HG03196 (cell line): Measurements from ENCODE around the gene MYO15B.
A peak's percentile ranks its signal among the peaks of the same experiment; 100 is the strongest.
"Not testable (repeated sequence)": the region's sequence is repeated elsewhere in the genome, so short reads cannot be mapped to it uniquely, and the experiment has no call there.

Experiments
- ATAC-seq: cut with Tn5 transposase; IDR thresholded peaks from one replicate; pipeline ENCODE4 v1.9.1; 2021; ENCODE audit not compliant: unreplicated experiment

The MYO15B gene

DNA sequence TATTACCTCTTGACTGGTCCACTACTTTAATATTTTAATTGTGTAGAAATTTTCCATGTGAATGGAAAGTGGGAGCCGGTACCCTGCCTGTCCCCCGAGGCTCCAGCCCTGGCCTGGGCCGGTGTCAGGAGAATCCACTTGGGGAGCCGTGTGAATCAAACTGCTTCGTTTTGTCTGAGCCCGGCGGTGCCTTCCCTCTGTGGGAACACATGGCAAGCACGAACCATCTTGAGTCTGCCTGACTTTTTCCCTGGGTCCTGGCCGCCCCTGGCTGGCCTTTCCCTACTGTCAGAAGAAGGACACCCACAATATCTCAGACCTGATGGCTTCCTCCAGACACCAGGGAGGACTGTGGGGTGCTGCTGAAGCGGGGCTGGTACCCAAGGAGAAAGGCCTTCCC is 12.4 kb upstream of the MYO15B start:
- ATAC-seq = no peak

DNA sequence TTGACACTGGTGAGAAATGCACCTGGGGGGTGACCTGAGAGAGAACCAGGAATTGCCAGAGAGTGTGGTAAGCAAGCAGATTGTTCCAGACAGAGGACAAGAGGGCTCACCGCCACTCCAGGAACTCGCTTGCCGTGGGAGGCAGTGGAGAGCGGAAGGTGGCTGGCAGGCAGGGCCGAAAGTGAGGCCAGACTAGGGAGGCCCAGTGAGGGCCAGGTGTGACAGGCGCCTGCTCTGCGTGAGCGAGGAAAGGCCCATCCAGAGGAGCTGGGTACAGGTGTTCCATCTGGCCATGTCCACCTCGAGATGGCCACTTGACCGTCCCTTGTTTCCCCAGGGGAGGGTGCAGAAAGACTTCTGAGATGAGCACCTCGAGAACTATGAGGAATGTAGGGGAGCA is 11.9 kb upstream of the MYO15B start:
- ATAC-seq = no peak

DNA sequence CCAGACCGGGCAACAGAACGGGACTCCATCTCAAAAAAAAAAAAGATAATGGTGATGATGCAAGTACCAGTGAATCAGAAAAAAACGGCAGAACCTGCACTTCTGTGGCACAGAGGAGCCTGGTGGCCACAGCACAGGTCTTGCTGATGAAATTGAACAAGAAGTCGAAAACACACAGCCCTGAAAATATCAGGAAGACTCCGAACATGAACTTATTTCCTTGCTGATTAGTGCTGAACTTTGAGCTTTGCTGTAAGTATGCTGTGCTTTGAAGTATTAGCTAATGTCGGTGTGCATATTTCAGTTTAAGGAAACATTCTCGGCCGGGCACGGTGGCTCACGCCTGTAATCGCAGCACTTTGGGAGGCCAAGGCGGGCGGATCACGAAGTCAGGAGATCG is 10.9 kb upstream of the MYO15B start:
- no peak for ATAC-seq

DNA sequence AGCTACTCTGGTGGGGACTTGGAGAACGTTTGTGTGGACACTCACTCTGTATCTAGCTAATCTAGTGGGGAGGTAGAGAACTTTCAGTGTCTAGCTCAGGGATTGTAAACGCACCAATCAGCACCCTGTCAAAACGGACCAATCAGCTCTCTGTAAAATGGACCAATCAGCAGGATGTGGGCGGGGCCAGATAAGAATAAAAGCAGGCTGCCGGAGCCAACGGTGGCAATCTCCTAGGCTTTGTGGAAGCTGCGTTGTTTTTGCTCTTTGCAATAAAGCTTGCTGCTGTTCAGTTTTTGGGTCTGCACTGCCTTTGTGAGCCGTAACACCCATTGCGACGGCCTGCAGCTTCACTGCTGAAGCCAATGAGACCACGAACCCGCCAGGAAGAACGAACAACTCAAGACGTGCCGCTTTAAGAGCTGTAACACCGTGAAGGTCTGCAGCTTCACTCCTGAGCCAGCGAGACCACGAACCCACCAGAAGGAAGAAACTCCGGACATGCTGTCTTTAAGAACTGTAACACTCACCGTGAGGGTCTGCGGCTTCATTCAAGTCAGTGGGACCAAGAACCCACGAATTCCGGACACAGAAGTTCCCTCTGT is 6.4 kb upstream of the MYO15B start:
- not testable (repeated sequence) for ATAC-seq

DNA sequence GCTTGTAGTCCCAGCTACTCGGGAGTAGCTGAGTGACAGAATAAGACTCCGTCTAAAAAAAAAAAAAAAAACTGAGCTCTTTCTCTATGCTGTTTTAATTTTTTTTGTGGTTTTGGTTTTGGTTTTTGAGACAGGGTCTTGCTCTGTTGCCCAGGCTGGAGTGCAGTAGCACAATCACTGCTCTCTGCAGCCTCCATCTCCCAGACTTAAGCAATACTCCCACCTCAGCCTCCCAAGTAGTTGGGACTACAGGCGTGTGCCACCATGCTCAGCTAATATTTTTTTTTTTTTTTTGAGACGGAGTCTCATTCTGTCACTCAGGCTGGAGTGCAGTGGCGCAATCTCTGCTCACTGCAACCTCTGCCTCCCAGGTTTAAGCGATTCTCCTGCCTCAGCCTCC is 4.4 kb upstream of the MYO15B start:
- not testable (repeated sequence) for ATAC-seq

DNA sequence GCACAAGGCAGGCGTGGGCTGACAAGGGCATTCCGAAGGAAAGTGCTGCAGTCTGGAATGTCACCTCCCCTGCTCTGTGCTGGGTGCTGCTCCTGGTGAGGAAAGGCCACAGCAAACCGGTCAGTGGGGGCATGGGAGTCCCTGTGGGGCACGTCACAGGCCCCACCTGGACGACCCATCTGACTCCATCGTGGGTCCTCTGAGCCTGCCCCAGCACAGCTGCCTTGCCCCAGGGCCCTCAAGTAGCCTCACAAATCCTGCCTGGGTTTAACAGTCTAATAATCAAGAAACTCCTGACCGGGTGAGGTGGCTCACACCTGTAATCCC is 2.8 kb upstream of the MYO15B start:
- ATAC-seq = no peak

DNA sequence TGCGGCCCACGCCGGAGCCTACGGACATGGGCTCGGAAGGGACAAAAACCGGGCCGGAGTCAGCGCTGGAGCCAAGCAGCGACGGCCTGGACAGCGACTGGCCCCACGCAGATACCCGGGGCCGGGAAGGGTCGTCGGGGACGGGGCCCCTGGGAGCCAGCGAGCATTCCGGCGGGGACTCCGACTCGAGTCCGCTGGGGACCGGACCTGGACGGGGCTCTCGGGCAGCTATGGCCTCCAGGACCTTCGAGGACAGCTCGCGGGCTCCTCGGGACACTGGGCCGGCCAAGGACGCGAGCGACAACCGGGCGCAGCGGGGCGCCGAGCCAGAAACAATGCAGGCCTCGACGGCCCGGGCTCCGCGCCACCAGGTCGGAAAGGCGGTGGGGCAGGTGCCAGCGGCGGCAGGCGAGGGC is 1.0 kb downstream of the MYO15B start:
- ATAC-seq = peak; percentile 1

DNA sequence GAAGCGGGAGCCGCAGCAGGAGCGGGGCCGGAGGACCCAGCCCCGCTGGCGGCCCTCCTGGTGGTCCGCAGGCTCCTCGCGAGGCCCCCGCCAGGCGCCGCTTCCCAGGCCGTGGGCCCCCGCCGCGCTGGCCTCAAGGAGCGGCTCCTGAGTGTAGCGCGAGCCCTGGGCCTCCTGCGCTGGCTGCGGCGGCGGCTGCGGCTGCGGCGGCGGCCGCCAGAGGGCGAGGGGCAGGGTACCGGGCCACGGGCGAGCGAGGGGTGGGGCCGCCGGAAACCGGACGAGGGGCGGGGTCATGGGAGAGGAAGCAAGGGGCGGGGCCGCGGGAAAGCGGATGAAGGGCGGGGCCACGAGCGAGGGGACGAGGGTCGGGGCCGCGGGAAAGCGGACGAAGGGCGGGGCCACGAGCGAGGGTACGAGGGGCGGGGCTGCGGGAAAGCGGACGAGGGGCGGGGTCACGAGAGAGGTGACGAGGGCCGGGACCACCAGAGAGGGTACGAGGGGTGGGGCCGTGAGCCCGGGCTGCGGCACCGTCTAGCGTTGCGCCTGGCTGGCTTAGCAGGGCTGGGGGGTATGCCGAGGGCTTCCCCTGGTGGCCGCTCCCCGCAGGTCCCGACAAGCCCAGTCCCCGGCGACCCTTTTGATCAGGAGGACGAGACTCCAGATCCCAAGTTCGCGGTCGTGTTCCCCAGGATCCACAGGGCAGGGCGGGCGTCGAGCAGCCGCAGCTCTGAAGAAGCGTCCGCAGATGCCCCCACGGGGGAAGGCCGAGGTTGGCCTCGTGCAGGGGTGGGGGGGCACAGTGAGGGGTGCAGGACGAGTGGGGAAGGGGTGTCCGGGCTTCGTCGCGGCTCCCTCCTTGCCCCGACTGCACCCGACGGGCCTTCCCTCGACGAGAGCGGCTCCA is 1.7 kb downstream of the MYO15B start:
- peak; percentile 74 for ATAC-seq

DNA sequence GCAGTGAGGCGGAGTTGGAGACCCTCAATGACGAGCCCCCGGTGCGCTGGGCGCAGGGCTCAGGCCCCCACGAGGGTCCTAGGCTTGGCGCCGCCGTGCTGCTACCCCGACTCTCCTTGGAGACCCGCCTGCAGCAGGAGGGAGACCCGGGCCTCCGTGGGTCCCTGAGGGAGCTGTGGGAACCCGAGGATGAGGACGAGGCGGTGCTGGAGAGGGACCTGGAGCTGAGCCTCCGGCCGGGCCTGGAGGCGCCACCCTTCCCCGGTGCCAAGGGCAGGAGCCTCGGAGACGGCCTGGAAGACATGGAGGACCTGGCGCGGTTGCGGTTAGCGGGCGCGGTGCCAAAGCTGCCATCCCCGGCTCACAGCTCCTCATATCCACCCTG is 2.3 kb downstream of the MYO15B start:
- ATAC-seq = no peak

DNA sequence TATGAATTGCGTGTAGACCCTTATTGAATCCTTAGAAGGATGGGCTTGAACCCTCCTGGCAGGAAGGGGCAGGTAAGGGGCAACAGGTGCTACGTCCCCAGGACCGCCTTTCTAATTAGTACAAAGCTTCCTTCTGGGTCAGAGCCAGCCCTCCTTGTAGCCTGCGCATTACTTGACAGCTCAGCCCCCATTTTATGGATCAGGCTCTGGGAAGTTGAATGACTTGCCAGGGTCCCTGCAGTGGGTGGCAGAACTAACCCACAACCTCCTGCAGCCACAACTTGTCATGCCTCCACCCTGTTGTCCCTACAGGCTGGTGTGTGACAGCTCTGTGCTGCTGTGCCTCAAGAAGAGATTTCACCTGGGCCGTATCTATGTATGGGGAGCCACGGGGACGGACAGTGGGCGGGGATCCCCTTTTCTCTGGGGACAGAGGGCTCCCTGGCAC is 2.7 kb downstream of the MYO15B start:
- ATAC-seq = no peak

DNA sequence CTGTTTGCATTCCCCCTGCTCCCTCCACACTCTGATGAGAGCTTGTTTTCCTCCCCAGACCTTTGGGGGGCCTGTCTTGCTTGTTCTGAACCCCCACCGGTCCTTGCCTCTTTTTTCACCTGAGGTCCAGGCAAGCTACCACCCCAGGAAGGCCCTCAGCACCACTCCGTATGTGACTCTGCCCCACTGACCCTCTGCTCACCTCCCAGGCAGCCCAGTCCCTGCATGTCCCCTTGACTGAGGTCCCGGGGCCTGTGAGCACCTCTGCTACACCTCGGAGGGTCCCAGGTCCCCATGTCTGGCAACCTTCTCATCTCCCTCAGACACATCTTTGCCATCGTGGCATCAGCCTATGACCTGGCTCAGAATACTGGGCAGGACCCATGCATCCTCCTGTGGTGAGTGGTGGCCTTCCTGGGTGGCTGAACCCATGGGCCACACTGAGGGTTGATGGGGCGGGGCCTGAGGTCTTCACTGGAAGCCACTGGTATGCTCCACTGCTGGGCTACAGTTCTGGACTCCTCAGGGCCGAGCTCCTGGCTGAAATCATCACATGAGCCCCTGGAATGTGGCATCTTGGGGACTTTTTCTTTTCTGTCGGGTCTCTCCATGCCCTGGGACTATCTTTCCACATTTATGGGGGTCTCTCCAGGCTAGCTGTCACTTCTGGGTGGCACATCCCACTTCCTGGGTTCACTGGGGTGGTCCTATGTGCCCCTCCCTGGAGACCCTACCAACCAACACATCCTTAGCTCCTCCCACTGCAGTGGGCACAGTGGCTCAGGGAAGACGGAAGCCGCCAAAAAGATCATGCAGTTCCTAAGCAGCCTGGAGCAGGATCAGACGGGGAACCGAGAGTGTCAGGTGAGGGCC is 3.5 kb downstream of the MYO15B start:
- ATAC-seq = no peak

DNA sequence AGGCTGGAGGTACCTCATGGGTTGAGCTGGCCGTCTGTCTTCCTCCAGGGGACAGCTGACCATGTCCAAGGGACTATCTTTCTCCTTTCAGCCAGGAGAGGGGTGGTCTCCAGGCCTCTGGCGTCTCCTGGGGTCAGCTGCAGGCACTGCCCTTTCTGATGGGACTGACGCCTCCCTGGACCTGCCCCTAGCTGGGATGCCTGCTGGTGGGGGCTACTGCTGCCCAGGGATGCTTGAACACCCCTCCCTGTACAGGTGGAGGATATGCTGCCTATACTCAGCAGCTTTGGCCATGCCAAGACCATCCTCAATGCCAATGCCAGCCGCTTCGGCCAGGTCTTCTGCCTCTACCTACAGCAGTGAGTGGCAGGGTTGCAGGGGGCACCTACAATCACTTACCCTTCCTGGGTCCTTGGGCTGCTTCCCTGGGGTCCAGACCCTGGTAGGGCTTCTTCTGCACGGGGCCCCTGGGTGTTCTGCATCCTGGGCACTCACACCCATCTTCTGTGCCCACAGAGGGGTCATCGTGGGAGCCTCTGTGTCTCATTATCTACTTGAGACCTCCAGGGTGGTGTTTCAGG is 4.2 kb downstream of the MYO15B start:
- ATAC-seq = no peak

DNA sequence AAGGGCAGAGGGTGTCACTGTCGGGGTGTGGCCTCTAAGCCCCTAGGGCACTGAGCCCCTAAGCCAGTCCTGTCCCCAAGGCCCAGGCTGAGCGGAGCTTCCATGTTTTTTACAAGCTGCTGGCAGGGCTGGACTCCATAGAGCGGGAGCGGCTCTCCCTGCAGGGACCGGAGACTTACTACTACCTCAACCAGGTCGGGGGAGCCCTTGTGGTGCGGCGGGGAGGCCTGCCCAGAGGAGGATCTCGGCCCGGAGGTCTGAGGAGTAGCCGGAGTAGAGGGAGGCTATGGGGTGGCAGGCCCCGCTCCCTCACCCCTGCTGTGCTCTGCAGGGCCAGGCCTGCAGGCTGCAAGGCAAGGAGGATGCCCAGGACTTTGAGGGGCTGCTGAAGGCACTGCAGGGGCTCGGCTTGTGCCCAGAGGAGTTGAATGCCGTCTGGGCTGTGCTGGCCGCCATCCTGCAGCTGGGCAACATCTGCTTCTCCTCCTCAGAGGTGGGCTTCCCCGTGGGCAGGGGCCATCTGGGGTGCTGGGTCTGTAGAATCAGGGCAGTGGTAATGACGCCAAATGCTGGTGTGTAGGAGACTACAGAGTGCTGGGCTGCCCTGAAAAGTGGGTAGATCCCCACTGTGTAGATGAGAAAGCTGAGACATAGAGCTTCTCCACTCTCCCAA is 4.9 kb downstream of the MYO15B start:
- ATAC-seq = no peak

DNA sequence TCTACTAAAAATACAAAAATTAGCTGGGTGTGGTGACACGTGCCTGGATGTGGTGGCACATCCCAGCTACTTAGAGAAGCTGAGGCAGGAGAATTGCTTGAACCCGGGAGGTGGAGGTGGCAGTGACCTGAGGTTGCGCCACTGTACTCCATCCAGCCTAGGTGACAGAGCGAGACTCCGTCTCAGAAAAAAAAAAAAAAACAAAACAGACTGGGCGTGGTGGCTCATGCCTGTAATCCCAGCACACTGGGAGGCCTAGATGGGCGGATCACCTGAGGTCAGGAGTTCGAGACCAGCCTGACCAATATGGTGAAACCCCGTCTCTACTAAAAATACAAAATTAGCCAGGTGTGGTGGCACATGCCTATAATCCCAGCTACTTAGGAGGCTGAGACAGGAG is 5.8 kb downstream of the MYO15B start:
- ATAC-seq = not testable (repeated sequence)

DNA sequence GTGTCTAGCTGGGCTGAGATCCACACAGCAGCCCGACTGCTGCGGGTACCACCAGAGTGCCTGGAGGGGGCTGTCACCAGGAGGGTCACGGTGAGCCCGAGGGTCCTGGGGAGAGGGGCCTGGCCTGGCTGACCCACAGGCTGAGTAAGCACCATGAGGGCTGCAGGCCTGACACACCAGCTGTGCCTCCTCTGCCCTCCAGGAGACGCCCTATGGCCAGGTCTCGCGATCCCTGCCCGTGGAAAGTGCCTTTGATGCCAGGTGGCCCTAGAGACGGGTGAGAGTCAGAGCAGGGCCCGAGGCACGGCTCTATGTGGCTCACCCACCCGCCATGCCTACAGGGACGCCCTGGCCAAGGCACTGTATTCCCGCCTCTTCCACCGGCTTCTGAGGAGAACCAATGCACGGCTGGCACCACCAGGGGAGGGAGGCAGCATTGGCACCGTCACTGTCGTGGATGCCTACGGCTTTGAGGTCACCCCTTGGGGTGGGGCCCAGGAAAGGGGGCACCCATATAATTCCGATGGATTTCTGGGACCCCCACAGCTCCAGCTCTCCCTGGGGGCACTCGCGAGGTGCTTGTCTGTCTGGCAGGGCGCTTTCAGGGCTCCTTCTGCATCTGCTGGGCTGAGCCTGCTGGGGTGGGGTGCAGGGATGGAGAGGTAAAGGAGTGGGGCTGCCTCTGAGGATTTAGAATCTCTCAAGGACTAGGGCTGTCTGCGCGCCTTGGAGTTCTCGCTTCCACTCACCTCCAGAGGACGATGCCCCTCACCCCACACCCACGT is 7.1 kb downstream of the MYO15B start:
- ATAC-seq = no peak

DNA sequence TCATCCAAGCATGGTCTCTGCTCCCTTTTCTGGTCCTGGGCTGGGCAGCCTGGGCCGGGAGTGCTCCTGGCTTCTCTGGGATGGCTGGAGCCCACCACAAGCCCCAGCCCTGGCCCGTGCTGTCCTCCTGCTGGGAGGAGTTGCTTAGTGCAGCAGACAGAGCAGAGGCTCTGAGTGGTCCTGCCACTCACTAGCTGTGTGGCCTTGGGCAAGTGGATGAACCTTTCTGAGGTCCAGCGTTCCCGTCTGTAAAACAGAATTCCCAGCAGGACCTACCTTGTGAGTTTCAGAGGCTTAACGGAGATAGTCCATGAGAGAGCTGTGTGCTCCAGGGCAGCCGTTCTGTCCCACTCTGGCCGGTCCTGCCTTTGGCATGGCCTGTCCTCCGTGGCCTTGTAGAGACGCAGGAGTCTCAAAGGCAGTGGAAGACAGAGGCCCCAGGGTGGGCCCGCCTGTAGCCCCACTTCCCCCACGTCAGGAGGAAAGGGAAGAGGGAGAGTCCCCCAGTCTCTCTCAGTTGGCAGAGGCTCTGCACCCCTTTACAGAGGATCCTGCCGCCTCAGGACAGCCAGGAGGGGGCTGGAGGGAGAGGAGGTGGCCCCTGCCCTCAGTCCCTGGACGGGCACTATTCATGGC is 7.8 kb downstream of the MYO15B start:
- ATAC-seq = no peak

DNA sequence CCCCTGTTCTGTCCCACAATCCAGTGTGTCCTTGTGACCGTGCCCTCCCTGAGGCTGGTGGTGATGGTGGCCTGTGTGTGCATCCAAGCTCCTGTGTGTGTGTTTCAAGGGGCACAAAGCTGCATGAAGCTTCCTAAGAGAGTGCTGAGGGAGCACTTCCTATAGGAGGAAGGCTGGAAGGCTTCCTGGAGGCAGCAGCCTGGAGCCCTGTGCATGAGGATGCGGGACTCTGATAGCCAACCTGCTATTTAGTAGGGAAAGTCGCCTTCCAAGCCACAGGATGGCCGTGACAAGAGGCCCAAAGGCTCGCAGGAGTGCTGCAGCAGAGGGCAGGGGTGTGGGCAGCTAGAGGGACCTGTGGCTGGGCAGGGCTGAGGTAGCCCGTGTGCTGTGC is 8.3 kb downstream of the MYO15B start:
- no peak for ATAC-seq

DNA sequence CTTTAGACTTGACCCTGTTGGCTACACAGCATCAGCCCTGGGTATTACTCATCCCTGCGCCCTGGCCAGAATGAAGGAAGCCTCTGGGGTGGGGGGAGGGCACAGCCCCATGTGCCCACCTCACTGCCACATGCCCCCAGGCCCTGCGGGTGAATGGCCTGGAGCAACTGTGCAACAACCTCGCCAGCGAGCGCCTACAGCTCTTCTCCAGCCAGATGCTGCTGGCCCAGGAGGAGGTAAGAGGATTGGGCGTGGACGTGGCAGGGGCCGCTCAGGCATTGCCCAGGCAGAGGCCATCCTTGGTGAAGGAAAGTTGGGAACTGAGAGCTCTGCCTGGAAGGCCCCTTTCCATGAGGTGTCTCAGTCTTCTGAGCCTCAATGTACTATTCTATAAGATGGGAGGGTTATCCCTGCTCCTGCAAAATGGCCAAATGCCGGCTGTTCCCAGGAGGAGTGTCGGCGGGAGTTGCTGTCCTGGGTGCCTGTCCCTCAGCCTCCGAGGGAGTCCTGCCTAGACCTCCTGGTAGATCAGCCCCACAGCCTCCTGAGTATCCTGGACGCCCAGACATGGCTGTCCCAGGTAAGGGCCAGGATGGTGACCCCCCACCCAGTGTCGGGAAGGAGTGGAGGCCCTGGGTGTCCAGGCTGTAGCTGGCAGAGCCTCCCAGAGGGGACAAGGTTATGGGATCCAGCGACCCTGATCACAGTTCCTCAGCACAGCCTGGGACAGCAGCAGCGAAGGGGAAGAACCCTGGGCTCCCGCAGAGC is 8.9 kb downstream of the MYO15B start:
- no peak for ATAC-seq
